Neural cell (in vitro differentiated cells): ENCODE data around the gene ENAM.

Source experiments
- EZH2 ChIP-seq: fragments of 200-600, 300-800 bp; shearing (Covaris generic), sonication (generic); IDR thresholded peaks from 2 replicates; pipeline ENCODE4 v1.6.1; 2014; ENCODE audit warnings: antibody characterized with exemption, low read length, borderline replicate concordance, mild to moderate bottlenecking; ENCODE audit not compliant: insufficient read depth, poor library complexity, severe bottlenecking
- MXI1 ChIP-seq: fragments of 450-650 bp; conservative IDR thresholded peaks from 2 replicates; pipeline ENCODE4 v1.6.1; 2014; ENCODE audit warnings: antibody characterized with exemption, mild to moderate bottlenecking; ENCODE audit not compliant: poor library complexity, severe bottlenecking
- POLR2AphosphoS5 ChIP-seq: IDR thresholded peaks from 2 replicates; pipeline ENCODE4 v1.6.1; 2012
- REST ChIP-seq: IDR thresholded peaks from 2 replicates; pipeline ENCODE4 v1.6.1; 2012; ENCODE audit warnings: borderline replicate concordance
- TAF1 ChIP-seq: IDR thresholded peaks from 2 replicates; pipeline ENCODE4 v1.6.1; 2012; ENCODE audit warnings: low read depth

- TF ChIP-seq TAF1 = no peak
- TF ChIP-seq POLR2AphosphoS5 = no peak
- TF ChIP-seq EZH2 = no peak
- no peak for TF ChIP-seq MXI1
- no peak for TF ChIP-seq REST
Observed at GRCh38 chr4:70680934-70681333, 52.4 kb downstream of the ENAM start.
